Measurements from ENCODE around the gene KCNC2.

Gene KCNC2

GRCh38 chr12:75209812-75210138 lies at the start of gene KCNC2:
TSS of gene KCNC2 (minus strand) at chr12:75209839.
- DNase-seq (ENCODE audit: low read depth) = no peak
- TF ChIP-seq CTCF (IDR thresholded peaks at IDR 0.05; ENCODE audit: control insufficient read depth, insufficient read depth, low read depth, low read length, missing control alignments) = no peak
- H3K4me3 ChIP-seq (ENCODE audit: control insufficient read depth, low read depth, low read length) = no peak within 1 kb of the TSS

GRCh38 chr12:75259143-75259542 lies 49.5 kb upstream of the KCNC2 start:
- no peak overlapping the region for H3K4me3 ChIP-seq (ENCODE audit: control insufficient read depth, low read depth, low read length)
- no peak for DNase-seq (ENCODE audit: low read depth)
- no peak for TF ChIP-seq CTCF (IDR thresholded peaks at IDR 0.05; ENCODE audit: control insufficient read depth, insufficient read depth, low read depth, low read length, missing control alignments)

GRCh38 chr12:75257510-75257909 lies 47.9 kb upstream of the KCNC2 start:
- DNase-seq (ENCODE audit: low read depth) = no peak
- no peak overlapping the region for H3K4me3 ChIP-seq (ENCODE audit: control insufficient read depth, low read depth, low read length)
- no peak for TF ChIP-seq CTCF (IDR thresholded peaks at IDR 0.05; ENCODE audit: control insufficient read depth, insufficient read depth, low read depth, low read length, missing control alignments)

DNA sequence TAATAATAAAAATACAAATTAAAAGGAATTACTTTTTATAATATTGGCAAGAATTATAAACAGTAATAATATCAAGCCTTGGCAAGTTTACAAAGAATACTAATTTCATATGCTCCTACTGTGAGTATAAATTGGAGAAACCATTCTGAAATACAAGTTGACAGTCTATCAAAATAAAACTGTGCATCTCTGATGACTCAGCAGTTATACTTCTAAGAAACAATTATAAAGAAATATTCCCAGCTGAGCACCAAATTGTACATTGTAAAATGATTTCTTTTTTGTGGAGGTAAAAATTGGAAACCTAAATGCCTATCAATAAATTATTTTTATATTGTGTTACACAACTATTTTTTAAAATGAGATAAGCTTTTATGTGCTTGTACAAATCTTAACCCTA lies 35.5 kb upstream of the KCNC2 start:
- no peak for TF ChIP-seq CTCF (IDR thresholded peaks at IDR 0.05; ENCODE audit: control insufficient read depth, insufficient read depth, low read depth, low read length, missing control alignments)
- DNase-seq (ENCODE audit: low read depth) = no peak
- H3K4me3 ChIP-seq (ENCODE audit: control insufficient read depth, low read depth, low read length) = no peak overlapping the region

- no peak for TF ChIP-seq CTCF (IDR thresholded peaks at IDR 0.05; ENCODE audit: control insufficient read depth, insufficient read depth, low read depth, low read length, missing control alignments)
- no peak overlapping the region for H3K4me3 ChIP-seq (ENCODE audit: control insufficient read depth, low read depth, low read length)
- no peak for DNase-seq (ENCODE audit: low read depth)
These were observed 30.3 kb upstream of the KCNC2 start for GRCh38 chr12:75239987-75240386.

DNA sequence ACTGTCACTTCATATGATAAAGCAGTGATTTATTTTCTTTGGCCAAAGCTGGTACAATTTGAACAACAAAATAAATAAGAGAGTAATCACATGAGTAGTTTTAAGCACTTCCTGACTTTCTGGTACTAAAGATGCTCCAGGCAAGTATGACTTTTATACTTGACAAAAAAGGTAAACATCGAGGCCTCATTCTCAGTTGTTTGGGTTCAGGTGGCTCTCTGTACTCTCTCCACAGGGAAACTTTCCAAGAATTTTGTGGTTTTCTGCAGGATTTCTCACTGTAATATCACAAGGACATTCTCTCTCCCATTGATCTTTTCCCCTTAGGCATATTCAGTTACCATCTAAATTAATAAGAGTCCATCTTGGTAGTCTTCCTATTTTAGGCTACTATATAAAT lies 26.6 kb upstream of the KCNC2 start:
- DNase-seq (ENCODE audit: low read depth) = no peak

More for the DNA sequence above, 26.6 kb upstream of the KCNC2 start:
- no peak for TF ChIP-seq CTCF (IDR thresholded peaks at IDR 0.05; ENCODE audit: control insufficient read depth, insufficient read depth, low read depth, low read length, missing control alignments)
- H3K4me3 ChIP-seq (ENCODE audit: control insufficient read depth, low read depth, low read length) = no peak overlapping the region

All from AG09309 (cell line).